A549 (cell line): ENCODE results near the gene HIVEP3. TPM values are rescaled to one million over a fixed set of nuclear protein-coding genes. Genes with fewer than 3 reads are reported as not detected.

Experiments
- ATAC-seq, 2 experiments: fragments of 200-7000 bp in 1 of 2; fragments of >200 bp in 1 of 2; cut with Nextera tagmentation in 1 of 2; cut with Tn5 transposase in 1 of 2; 3 replicates each; pipeline versions ENCODE4 v1.8.0 to v1.9.1; 2018 to 2020; ENCODE audit warnings: mild to moderate bottlenecking in 1 of 2, moderate library complexity in 1 of 2
- CTCF ChIA-PET: fragments of 300-600 bp; sonication (Branson Sonifier 250); formaldehyde crosslinking; extraction: SDS; loops from one replicate; lab custom pipeline; 2021; ENCODE audit warnings: antibody characterized with exemption, inconsistent platforms; lab: Yijun Ruan, JAX
- POLR2A ChIA-PET: fragments of 350-600 bp; formaldehyde crosslinking; extraction: SDS; loops from one replicate; lab custom pipeline; 2021; ENCODE audit warnings: antibody characterized with exemption, inconsistent platforms; lab: Yijun Ruan, JAX
- DNase-seq, 2 experiments: peaks; one replicate each; pipeline versions ENCODE4 v3.0.0 to v3.0.0-alpha.2; 2011 to 2016; ENCODE audit warnings: low read depth in 1 of 2, low spot score in 1 of 2
- FAIRE-seq: peaks from 2 replicates; lab custom pipeline; 2011; peaks lifted over from hg19 to GRCh38; lab: Jason Lieb, UNC
- H3K27ac ChIP-seq, 2 experiments: fragments of >200 bp; sonication (Bioruptor Twin); formaldehyde crosslinking; 3 replicates each; pipeline ENCODE4 v1.5.1; 2016 to 2017
- H3K4me1 ChIP-seq: fragments of >200 bp; sonication (Bioruptor Twin); formaldehyde crosslinking; 3 replicates; pipeline ENCODE4 v1.6.1; 2016
- H3K4me2 ChIP-seq: fragments of >200 bp; sonication (Bioruptor Twin); formaldehyde crosslinking; 3 replicates; pipeline ENCODE4 v1.6.1; 2016
- H3K4me3 ChIP-seq: fragments of >200 bp; sonication (Bioruptor Twin); formaldehyde crosslinking; 3 replicates; pipeline ENCODE4 v1.5.1; 2016
- H3K9me3 ChIP-seq: fragments of >200 bp; sonication (Bioruptor Twin); formaldehyde crosslinking; 3 replicates; pipeline ENCODE4 v1.6.1; 2016
- BHLHE40 ChIP-seq: IDR thresholded peaks from 2 replicates; pipeline ENCODE4 v1.6.1; 2012; ENCODE audit warnings: low read depth, low read length, inconsistent platforms
- E2F6 ChIP-seq: IDR thresholded peaks from 2 replicates; pipeline ENCODE4 v1.6.1; 2012; ENCODE audit warnings: low read depth, borderline replicate concordance
- EHF ChIP-seq: fragments of 250-450 bp; sonication (Bioruptor Pico); IDR thresholded peaks from 2 replicates; pipeline ENCODE4 v1.5.0; 2020; ENCODE audit warnings: mild to moderate bottlenecking
- EHMT2 ChIP-seq: fragments of 200-600 bp; sonication (generic); IDR thresholded peaks from 2 replicates; pipeline ENCODE4 v1.6.1; 2016; ENCODE audit warnings: antibody characterized with exemption, low read depth, mild to moderate bottlenecking, moderate library complexity
- ELK1 ChIP-seq: fragments of 150-350 bp; IDR thresholded peaks from 2 replicates; pipeline ENCODE4 v1.6.1; 2014; ENCODE audit warnings: low read depth, mild to moderate bottlenecking, low read length
- ESRRA ChIP-seq: fragments of 150-350 bp; IDR thresholded peaks from 2 replicates; pipeline ENCODE4 v1.6.1; 2014; ENCODE audit warnings: mild to moderate bottlenecking, low read length, borderline replicate concordance
- FOXS1 ChIP-seq: fragments of 250-450 bp; sonication (Bioruptor Pico); IDR thresholded peaks from 2 replicates; pipeline ENCODE4 v1.5.0; 2020; ENCODE audit warnings: mild to moderate bottlenecking, moderate library complexity
- HES2 ChIP-seq: fragments of >200 bp; sonication (Bioruptor Twin); formaldehyde crosslinking; IDR thresholded peaks from 2 replicates; pipeline ENCODE4 v1.6.1; 2016
- HMGXB4 ChIP-seq: fragments of 250-450 bp; sonication (Bioruptor Pico); IDR thresholded peaks from 2 replicates; pipeline ENCODE4 v1.5.0; 2021; ENCODE audit warnings: mild to moderate bottlenecking, moderate library complexity, borderline replicate concordance
- HOXA7 ChIP-seq: fragments of 250-450 bp; sonication (Bioruptor Pico); IDR thresholded peaks from 2 replicates; pipeline ENCODE4 v1.5.0; 2020; ENCODE audit warnings: mild to moderate bottlenecking, moderate library complexity
- HOXB5 ChIP-seq: fragments of 250-450 bp; sonication (Bioruptor Pico); IDR thresholded peaks from 2 replicates; pipeline ENCODE4 v1.5.0; 2020; ENCODE audit warnings: mild to moderate bottlenecking, moderate library complexity
- JUN ChIP-seq, 2 experiments: fragments of >200 bp; sonication (Bioruptor Twin); formaldehyde crosslinking; IDR thresholded peaks; 2 replicates in 1 of 2; 3 replicates in 1 of 2; pipeline ENCODE4 v1.6.1; 2016 to 2017
- KDM1A ChIP-seq: fragments of 200-600 bp; sonication (generic); IDR thresholded peaks from 2 replicates; pipeline ENCODE4 v1.6.1; 2016; ENCODE audit warnings: low read depth, mild to moderate bottlenecking
- KDM5A ChIP-seq: fragments of 200-600 bp; sonication (generic); IDR thresholded peaks from 2 replicates; pipeline ENCODE4 v1.6.1; 2016; ENCODE audit warnings: antibody characterized with exemption, mild to moderate bottlenecking
- MAFK ChIP-seq: fragments of 450-650 bp; IDR thresholded peaks from 2 replicates; pipeline ENCODE4 v1.6.1; 2014; ENCODE audit not compliant: partially characterized antibody
- MAZ ChIP-seq: fragments of 150-350 bp; IDR thresholded peaks from 2 replicates; pipeline ENCODE4 v1.6.1; 2014; ENCODE audit warnings: antibody characterized with exemption, low read depth, low read length, borderline replicate concordance
- NPAS2 ChIP-seq: fragments of 250-450 bp; sonication (Bioruptor Pico); IDR thresholded peaks from 2 replicates; pipeline ENCODE4 v1.8.0; 2022; ENCODE audit warnings: mild to moderate bottlenecking, moderate library complexity, borderline replicate concordance
- POLR2A ChIP-seq: IDR thresholded peaks from 2 replicates; pipeline ENCODE4 v1.6.1; 2012; ENCODE audit warnings: mild to moderate bottlenecking, low read length
- RAD21 ChIP-seq, 2 experiments: fragments of >200 bp in 1 of 2; sonication (Bioruptor Twin) in 1 of 2; formaldehyde crosslinking in 1 of 2; IDR thresholded peaks in 1 of 2; conservative IDR thresholded peaks in 1 of 2; 2 replicates in 1 of 2; 3 replicates in 1 of 2; pipeline ENCODE4 v1.6.1; 2012 to 2018; ENCODE audit warnings: inconsistent platforms in 1 of 2
- RARB ChIP-seq: fragments of 250-450 bp; sonication (Bioruptor Pico); IDR thresholded peaks from 2 replicates; pipeline ENCODE4 v1.8.0; 2021; ENCODE audit warnings: mild to moderate bottlenecking, moderate library complexity
- RFX5 ChIP-seq: fragments of 450-650 bp; IDR thresholded peaks from 2 replicates; pipeline ENCODE4 v1.7.1; 2014; ENCODE audit warnings: antibody characterized with exemption, mild to moderate bottlenecking, moderate library complexity
- SMC3 ChIP-seq: fragments of >200 bp; sonication (Bioruptor Twin); formaldehyde crosslinking; IDR thresholded peaks from 3 replicates; pipeline ENCODE4 v1.6.1; 2018; ENCODE audit warnings: inconsistent platforms
- SREBF2 ChIP-seq: fragments of 450-650 bp; IDR thresholded peaks from 2 replicates; pipeline ENCODE4 v1.6.1; 2014; ENCODE audit warnings: mild to moderate bottlenecking, moderate library complexity
- USF2 ChIP-seq: fragments of 450-650 bp; IDR thresholded peaks from 2 replicates; pipeline ENCODE4 v1.6.1; 2014; ENCODE audit warnings: antibody characterized with exemption
- ZFP36 ChIP-seq: fragments of 450-650 bp; IDR thresholded peaks from 2 replicates; pipeline ENCODE4 v1.6.1; 2014; ENCODE audit warnings: borderline replicate concordance; ENCODE audit not compliant: partially characterized antibody
- WGBS: methylation state at CpG from one replicate; pipeline ENCODE4 v1.1.6; 2017; ENCODE audit errors: missing lambda C conversion rate; 5-methylcytosine and 5-hydroxymethylcytosine counted together
- polyA plus RNA-seq, 4 experiments: library from polyadenylated mRNA; depleted of rRNA in 3 of 4; stranded (reverse); fragments of >200 nt; fragmentation: RNase III in 1 of 4; extraction: RNeasy Plus Mini Kit Qiagen cat#74134 plus additional on column Dnase treatment in 1 of 4; gene quantifications; 2 replicates in 3 of 4; 3 replicates in 1 of 4; pipeline ENCODE4 v1.2.3, GENCODE V29; 2011 to 2017
- TF ChIP-seq, protein P1 (sequence below): fragments of >200 bp; sonication (Bioruptor Twin); formaldehyde crosslinking; IDR thresholded peaks from 3 replicates; pipeline ENCODE4 v1.6.1; 2016

Gene HIVEP3
- polyA plus RNA-seq, 2 of the 4 experiments (the other 2 are of a cell fraction) = 1.5 to 2.0 TPM

- ChIA-PET CTCF (no interaction called here), POLR2A (no interaction called here)
- DNase-seq (no peak), FAIRE-seq (no peak), ATAC-seq (no peak)
- Histone ChIP-seq H3K4me3 (no peak overlapping the region), H3K27ac (peak overlapping the region in 1 of 2 experiments; percentile 50; a peak in 1 of 6 replicates), H3K4me1 (peaks cover 17% of the 10 kb centered on the region; the same call in 1 of the 3 replicates), H3K9me3 (no peaks in the 10 kb centered on the region), H3K4me2 (peak overlapping the region; percentile 43; the same call in 2 of the 3 replicates)
- 80% methylated on average over 5 of the region's 5 CpGs for WGBS
- TF ChIP-seq KDM1A (no peak), RARB (CRISPR knock-in tag) (no peak), HOXA7 (CRISPR knock-in tag) (no peak), MAZ (no peak), EHMT2 (no peak), HOXB5 (CRISPR knock-in tag) (no peak), ESRRA (no peak), EHF (CRISPR knock-in tag) (no peak), RFX5 (no peak), SREBF2 (no peak), E2F6 (no peak), MAFK (no peak), RAD21 (conservative IDR thresholded peaks at IDR 0.05 in 1 of 2, IDR thresholded peaks at IDR 0.05 in 1 of 2) (no peak), POLR2A (no peak), ELK1 (no peak), NPAS2 (CRISPR knock-in tag) (no peak)
- TF ChIP-seq, protein P1, sequence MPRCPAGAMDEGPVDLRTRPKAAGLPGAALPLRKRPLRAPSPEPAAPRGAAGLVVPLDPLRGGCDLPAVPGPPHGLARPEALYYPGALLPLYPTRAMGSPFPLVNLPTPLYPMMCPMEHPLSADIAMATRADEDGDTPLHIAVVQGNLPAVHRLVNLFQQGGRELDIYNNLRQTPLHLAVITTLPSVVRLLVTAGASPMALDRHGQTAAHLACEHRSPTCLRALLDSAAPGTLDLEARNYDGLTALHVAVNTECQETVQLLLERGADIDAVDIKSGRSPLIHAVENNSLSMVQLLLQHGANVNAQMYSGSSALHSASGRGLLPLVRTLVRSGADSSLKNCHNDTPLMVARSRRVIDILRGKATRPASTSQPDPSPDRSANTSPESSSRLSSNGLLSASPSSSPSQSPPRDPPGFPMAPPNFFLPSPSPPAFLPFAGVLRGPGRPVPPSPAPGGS = no peak
Measured at GRCh38 chr1:41713141-41713540, 205.6 kb downstream of the HIVEP3 start.

DNA sequence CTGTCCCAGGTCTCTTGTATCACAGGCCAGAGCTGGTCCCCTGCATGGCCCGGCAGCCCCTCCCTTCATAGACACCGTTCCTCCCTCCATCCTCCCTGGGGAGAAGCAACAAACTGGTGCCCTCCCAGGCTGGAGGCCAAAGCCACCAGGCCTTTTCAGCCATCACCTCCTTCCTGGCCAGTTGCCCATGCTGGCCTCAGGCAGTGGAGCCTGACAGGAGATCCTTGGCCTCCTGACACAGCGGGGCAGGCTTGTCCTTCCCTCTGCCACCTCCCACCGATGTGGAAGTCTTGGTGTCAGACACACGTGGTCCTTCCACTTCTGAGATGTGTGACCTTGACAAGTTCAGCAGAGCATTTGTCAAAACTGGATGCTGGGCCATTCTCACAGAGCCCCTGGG lies 206.0 kb downstream of the HIVEP3 start:
- DNase-seq (no peak), FAIRE-seq (no peak), ATAC-seq (no peak)
- Histone ChIP-seq H3K9me3 (no peaks in the 10 kb centered on the region), H3K4me2 (no peak overlapping the region), H3K4me1 (peaks cover 17% of the 10 kb centered on the region; the same call in 1 of the 3 replicates), H3K27ac (peak overlapping the region in 1 of 2 experiments; percentile 50; a peak in 1 of 6 replicates), H3K4me3 (no peak overlapping the region)
- ChIA-PET POLR2A (no interaction called here), CTCF (no interaction called here)
- TF ChIP-seq USF2 (no peak), KDM5A (no peak), ZFP36 (no peak), JUN (IDR thresholded peaks at IDR 0.05) (no peak), BHLHE40 (no peak), HES2 (no peak), HMGXB4 (CRISPR knock-in tag) (no peak), SREBF2 (no peak), FOXS1 (CRISPR knock-in tag) (no peak), SMC3 (no peak), RFX5 (no peak)
- 82% methylated on average over 4 of the region's 5 CpGs for WGBS
